ENCODE data around the gene GFY. TPM values are rescaled to one million over a fixed set of nuclear protein-coding genes. Genes with fewer than 3 reads are reported as not detected.
A peak's percentile ranks its signal among the peaks of the same experiment; 100 is the strongest.
"Not testable (repeated sequence)": the region's sequence is repeated elsewhere in the genome, so short reads cannot be mapped to it uniquely, and the experiment has no call there.

GFY gene
- polyA plus RNA-seq, 2 donors, result not detected

DNA sequence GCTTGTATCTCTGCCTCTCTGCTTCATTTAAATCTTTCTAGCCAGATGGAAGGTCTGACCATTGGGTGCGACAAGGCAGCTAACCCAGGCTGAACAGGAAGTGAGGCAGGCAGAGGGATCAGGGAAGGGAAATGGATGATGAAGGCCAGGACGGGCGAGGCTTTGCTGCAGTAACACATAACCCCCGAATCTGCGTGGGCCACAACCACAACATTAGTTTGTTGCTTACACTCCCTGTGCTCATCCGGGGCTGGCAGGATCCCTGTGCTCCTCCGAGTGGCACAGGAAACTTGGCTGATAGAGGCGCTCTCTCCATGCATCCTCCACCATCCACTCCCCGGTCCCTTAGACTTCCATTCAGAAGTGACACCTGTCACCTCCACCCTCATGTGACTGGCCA, 47.7 kb downstream of the GFY start:
- Histone ChIP-seq H3K9me3 (ENCODE audit: control insufficient read depth in 2 of 2, insufficient read depth in 1 of 2, low read depth in 1 of 2, low read length in 1 of 2) (no peaks in the 10 kb centered on the region), H3K4me1 (ENCODE audit: control insufficient read depth in 2 of 2, insufficient read depth in 2 of 2, low read length in 1 of 2) (peaks cover 2 to 16% of the 10 kb centered on the region in 2 donors), H3K4me3 (ENCODE audit: low read depth in 1 of 2, low read length in 2 of 2) (no peak overlapping the region), H3K27ac (ENCODE audit: low read depth in 2 of 2, low read length in 1 of 2) (peak overlapping the region in 1 of 2 donors; percentile 24), H3K36me3 (ENCODE audit: control insufficient read depth in 2 of 2, insufficient read depth in 2 of 2, low read length in 1 of 2) (no peaks in the 10 kb centered on the region), H3K27me3 (ENCODE audit: control insufficient read depth in 1 of 2, insufficient read depth in 2 of 2, low read length in 2 of 2) (no peaks in the 10 kb centered on the region)
- WGBS, 2 donors, result 73 to 74% methylated on average over 9 of the region's 9 CpGs

DNA sequence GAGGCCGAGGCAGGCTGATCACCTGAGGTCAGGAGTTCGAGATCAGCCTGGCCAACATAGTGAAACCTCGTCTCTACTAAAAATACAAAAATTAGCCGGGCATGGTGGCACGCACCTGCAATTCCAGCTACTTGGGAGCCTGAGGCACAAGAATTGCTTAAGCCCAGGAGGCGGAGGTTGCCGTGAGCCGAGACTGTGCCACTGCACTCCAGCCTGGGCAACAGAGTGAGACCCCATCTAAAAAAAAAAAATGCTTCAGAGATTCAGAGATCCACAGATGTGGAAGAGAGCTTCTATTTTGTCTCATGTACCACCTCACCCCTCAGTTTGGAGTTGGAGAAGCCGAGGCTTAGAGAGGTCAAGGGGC, 48.3 kb downstream of the GFY start:
- H3K36me3 ChIP-seq (ENCODE audit: control insufficient read depth in 2 of 2, insufficient read depth in 2 of 2, low read length in 1 of 2); H3K9me3 ChIP-seq (ENCODE audit: control insufficient read depth in 2 of 2, insufficient read depth in 1 of 2, low read depth in 1 of 2, low read length in 1 of 2); H3K27me3 ChIP-seq (ENCODE audit: control insufficient read depth in 1 of 2, insufficient read depth in 2 of 2, low read length in 2 of 2): not testable (repeated sequence)
- WGBS, 2 donors, result 59 to 63% methylated on average over 9 of the region's 9 CpGs
- Histone ChIP-seq H3K27ac (ENCODE audit: low read depth in 2 of 2, low read length in 1 of 2) (peak overlapping the region; percentile 71 to 81), H3K4me1 (ENCODE audit: control insufficient read depth in 2 of 2, insufficient read depth in 2 of 2, low read length in 1 of 2) (peaks cover under 1 to 12% of the 10 kb centered on the region in 2 donors), H3K4me3 (ENCODE audit: low read depth in 1 of 2, low read length in 2 of 2) (peak overlapping the region; percentile 47 to 64)

DNA sequence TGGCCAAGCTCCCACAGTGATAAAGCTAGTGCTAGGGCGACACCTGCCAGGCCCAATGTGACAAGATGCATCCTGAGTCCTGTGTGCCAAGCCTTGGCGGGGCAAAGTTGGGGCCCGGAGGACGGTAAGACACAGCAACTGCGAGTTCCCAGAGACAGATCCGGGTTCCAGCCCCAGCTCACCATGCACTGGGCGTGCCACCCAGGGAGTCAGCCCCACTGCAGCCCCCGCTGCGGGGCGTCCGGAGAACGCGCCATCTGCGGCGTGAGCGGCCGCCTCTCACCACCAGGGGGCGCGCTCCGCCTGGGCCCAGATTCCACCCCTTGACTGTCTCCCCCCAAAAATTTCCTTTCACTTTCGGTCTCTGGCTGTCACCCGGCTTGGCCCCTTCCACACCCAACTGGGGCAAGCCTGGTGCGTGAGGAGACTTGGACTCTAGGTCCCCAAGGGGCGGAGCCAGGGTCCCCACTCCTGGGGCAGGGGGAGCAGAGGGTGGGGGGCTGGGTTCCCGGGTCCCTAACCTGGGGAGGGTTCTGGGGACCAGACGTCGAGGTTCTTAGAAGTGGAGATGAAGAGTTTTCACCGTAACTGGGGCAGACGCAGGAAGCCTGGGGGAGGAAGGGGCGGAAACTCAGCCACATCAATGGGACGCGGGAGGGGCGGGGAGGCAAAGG, 48.8 kb downstream of the GFY start, which contains the start of gene FLT3LG:
Gene FLT3LG (plus strand): TSS at position 348 of the 674 bp plus-strand sequence. CDS start 425 bp downstream, outside the sequence.
- H3K4me3 ChIP-seq (ENCODE audit: low read depth in 1 of 2, low read length in 2 of 2), result peak within 1 kb of the TSS; percentile 47 to 64
- H3K27me3 ChIP-seq (ENCODE audit: control insufficient read depth in 1 of 2, insufficient read depth in 2 of 2, low read length in 2 of 2), result no peaks in the 10 kb centered on the region
- no peaks in the 10 kb centered on the region for H3K9me3 ChIP-seq (ENCODE audit: control insufficient read depth in 2 of 2, insufficient read depth in 1 of 2, low read depth in 1 of 2, low read length in 1 of 2)
- H3K4me1 ChIP-seq (ENCODE audit: control insufficient read depth in 2 of 2, insufficient read depth in 2 of 2, low read length in 1 of 2), result peaks cover 0 to 8% of the 10 kb centered on the region in 2 donors
- no peaks in the 10 kb centered on the region for H3K36me3 ChIP-seq (ENCODE audit: control insufficient read depth in 2 of 2, insufficient read depth in 2 of 2, low read length in 1 of 2)
- peak within 1 kb of the TSS; percentile 71 to 81 for H3K27ac ChIP-seq (ENCODE audit: low read depth in 2 of 2, low read length in 1 of 2)
- 1 to 2% methylated on average over 33 of the region's 33 CpGs for WGBS, 2 donors

DNA sequence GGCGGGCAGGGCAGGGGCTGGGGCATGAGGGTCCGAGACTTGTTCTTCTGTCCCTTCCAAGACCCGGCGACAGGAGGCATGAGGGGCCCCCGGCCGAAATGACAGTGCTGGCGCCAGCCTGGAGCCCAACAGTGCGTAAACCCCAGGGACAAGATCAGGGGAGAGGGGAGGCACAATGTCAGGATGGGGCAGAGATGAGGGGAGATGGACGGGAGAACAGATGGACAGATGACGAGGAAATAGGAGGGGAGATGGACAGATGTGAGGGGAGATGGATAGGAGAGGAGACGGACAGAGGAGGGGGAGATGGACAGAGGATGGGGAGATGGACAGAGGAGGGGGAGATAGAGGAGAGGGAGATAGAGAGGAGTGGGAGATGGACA, 49.3 kb downstream of the GFY start:
- Histone ChIP-seq H3K9me3 (ENCODE audit: control insufficient read depth in 2 of 2, insufficient read depth in 1 of 2, low read depth in 1 of 2, low read length in 1 of 2) (no peaks in the 10 kb centered on the region), H3K4me1 (ENCODE audit: control insufficient read depth in 2 of 2, insufficient read depth in 2 of 2, low read length in 1 of 2) (peaks cover 0 to 8% of the 10 kb centered on the region in 2 donors), H3K36me3 (ENCODE audit: control insufficient read depth in 2 of 2, insufficient read depth in 2 of 2, low read length in 1 of 2) (no peaks in the 10 kb centered on the region), H3K27me3 (ENCODE audit: control insufficient read depth in 1 of 2, insufficient read depth in 2 of 2, low read length in 2 of 2) (no peaks in the 10 kb centered on the region), H3K27ac (ENCODE audit: low read depth in 2 of 2, low read length in 1 of 2) (peak overlapping the region; percentile 71 to 81), H3K4me3 (ENCODE audit: low read depth in 1 of 2, low read length in 2 of 2) (peak overlapping the region; percentile 47 to 64)
- 8 to 11% methylated on average over 11 of the region's 11 CpGs for WGBS, 2 donors

DNA sequence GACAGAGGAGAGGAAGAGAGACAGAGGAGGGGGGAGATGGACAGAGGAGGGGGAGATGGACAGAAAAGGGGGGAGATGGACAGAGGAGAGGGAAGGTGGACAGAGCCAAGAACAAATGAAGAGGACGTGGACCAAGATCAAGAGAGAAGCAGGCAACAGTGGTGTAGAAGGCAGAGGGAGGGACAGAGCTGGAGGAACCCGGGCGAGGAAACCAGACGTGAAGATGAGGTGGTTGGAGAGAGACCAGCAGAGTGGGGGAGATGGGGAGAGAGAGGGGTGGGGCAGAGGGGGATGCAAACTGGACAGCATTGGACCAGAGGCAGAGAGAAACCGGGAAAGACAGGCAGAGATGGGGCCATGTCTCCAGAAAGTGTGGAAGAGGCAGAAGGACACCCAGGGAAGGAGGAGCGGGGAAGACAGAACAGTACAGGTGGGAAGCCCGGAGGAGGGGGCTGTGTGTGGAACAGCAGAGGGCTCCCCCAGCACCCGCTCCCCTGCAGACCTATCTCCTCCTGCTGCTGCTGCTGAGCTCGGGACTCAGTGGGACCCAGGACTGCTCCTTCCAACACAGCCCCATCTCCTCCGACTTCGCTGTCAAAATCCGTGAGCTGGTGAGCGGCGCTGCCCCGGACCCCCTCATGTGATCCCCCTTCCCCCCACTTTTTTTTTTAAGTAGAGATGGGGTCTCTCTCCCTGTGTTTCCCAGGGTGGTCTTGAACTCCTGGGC, 50.2 kb downstream of the GFY start:
- peaks cover 0 to 2% of the 10 kb centered on the region in 2 donors for H3K36me3 ChIP-seq (ENCODE audit: control insufficient read depth in 2 of 2, insufficient read depth in 2 of 2, low read length in 1 of 2)
- H3K9me3 ChIP-seq (ENCODE audit: control insufficient read depth in 2 of 2, insufficient read depth in 1 of 2, low read depth in 1 of 2, low read length in 1 of 2), result no peaks in the 10 kb centered on the region
- peak overlapping the region; percentile 61 to 81 for H3K27ac ChIP-seq (ENCODE audit: low read depth in 2 of 2, low read length in 1 of 2)
- 63 to 67% methylated on average over 13 to 15 of the region's 15 CpGs for WGBS, 2 donors
- H3K4me3 ChIP-seq (ENCODE audit: low read depth in 1 of 2, low read length in 2 of 2), result peak overlapping the region in 1 of 2 donors; percentile 14
- H3K27me3 ChIP-seq (ENCODE audit: control insufficient read depth in 1 of 2, insufficient read depth in 2 of 2, low read length in 2 of 2), result no peaks in the 10 kb centered on the region
- peaks cover 0 to 5% of the 10 kb centered on the region in 2 donors for H3K4me1 ChIP-seq (ENCODE audit: control insufficient read depth in 2 of 2, insufficient read depth in 2 of 2, low read length in 1 of 2)

DNA sequence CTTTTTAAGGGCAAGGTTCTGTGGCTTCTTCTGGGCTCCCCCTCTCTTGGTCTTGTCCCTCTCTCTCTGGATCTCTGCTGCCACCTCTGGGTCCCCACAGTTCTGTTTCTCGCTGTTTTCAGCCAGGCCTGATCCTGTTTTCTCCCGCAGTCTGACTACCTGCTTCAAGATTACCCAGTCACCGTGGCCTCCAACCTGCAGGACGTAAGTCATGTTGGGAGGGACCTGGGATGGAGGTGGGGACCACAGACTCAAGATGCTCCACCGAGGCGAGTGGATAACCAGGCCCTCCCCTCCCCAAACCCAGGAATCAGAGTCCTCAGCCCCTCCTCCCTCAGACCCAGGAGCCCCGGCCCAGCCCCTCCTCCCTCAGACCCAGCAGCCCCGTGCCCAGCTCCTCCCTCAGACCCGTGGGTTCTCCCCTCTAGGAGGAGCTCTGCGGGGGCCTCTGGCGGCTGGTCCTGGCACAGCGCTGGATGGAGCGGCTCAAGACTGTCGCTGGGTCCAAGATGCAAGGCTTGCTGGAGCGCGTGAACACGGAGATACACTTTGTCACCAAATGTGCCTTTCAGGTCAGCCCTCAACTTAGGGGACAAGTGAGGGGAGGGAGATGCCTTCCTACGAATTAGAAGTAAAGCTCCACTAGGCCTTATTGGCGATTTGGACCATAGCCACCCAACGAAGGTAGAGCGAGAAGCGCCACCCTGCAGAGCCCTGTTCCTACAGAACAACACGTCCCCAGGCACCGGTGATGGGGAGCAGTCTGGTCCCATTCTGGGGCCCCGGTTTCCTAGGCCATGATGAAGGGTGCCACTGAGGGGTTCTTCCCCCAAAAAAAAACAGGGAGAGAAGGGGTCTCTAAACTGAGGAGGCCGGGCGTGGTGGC, 51.0 kb downstream of the GFY start:
- no peak overlapping the region for H3K4me3 ChIP-seq (ENCODE audit: low read depth in 1 of 2, low read length in 2 of 2)
- peaks cover 0 to 3% of the 10 kb centered on the region in 2 donors for H3K36me3 ChIP-seq (ENCODE audit: control insufficient read depth in 2 of 2, insufficient read depth in 2 of 2, low read length in 1 of 2)
- WGBS, 2 donors, result 59 to 62% methylated on average over 27 of the region's 27 CpGs
- no peaks in the 10 kb centered on the region for H3K9me3 ChIP-seq (ENCODE audit: control insufficient read depth in 2 of 2, insufficient read depth in 1 of 2, low read depth in 1 of 2, low read length in 1 of 2)
- no peaks in the 10 kb centered on the region for H3K27me3 ChIP-seq (ENCODE audit: control insufficient read depth in 1 of 2, insufficient read depth in 2 of 2, low read length in 2 of 2)
- H3K27ac ChIP-seq (ENCODE audit: low read depth in 2 of 2, low read length in 1 of 2), result no peak overlapping the region
- peaks cover 0 to 5% of the 10 kb centered on the region in 2 donors for H3K4me1 ChIP-seq (ENCODE audit: control insufficient read depth in 2 of 2, insufficient read depth in 2 of 2, low read length in 1 of 2)

Other genes with a start within 250 kb of the GFY start
- 1 to 10 TPM in 1 of 2 donors, under 1 TPM in 1; 0.79 to 1.2 TPM for gene SLC6A16, start 100.2 kb upstream of the GFY start, polyA plus RNA-seq
- 1 to 10 TPM; 2.5 to 3.1 TPM for gene CD37, start 90.0 kb upstream of the GFY start, polyA plus RNA-seq
- 1 to 10 TPM; 6.0 to 8.3 TPM for gene TEAD2, start 63.0 kb upstream of the GFY start, polyA plus RNA-seq
- under 1 TPM in 1 of 2 donors, not detected in 1; 0.07 TPM for gene DKKL1, start 61.5 kb upstream of the GFY start, polyA plus RNA-seq
- gene KASH5, start 37.1 kb upstream of the GFY start, polyA plus RNA-seq, result not detected
- gene PTH2, start 1.9 kb upstream of the GFY start, polyA plus RNA-seq, result not detected
- gene SLC17A7, start 16.1 kb downstream of the GFY start, polyA plus RNA-seq, result under 1 TPM; 0.28 to 0.29 TPM
- 10 to 100 TPM; 63.5 to 65.3 TPM for gene PIH1D1, start 26.4 kb downstream of the GFY start, polyA plus RNA-seq
- gene ALDH16A1, start 27.8 kb downstream of the GFY start, polyA plus RNA-seq, result 10 to 100 TPM; 29.4 to 29.9 TPM
- 1 to 10 TPM; 7.2 to 9.5 TPM for gene FLT3LG, start 48.8 kb downstream of the GFY start, polyA plus RNA-seq
- 1,000 to 10,000 TPM; 1,631 to 2,695 TPM for gene RPL13A, start 62.2 kb downstream of the GFY start, polyA plus RNA-seq
- 1,000 to 10,000 TPM; 3,079 to 3,912 TPM for gene RPS11, start 71.0 kb downstream of the GFY start, polyA plus RNA-seq
- gene FCGRT, start 87.3 kb downstream of the GFY start, polyA plus RNA-seq, result 10 to 100 TPM; 27.7 to 36.9 TPM
- gene RCN3, start 102.6 kb downstream of the GFY start, polyA plus RNA-seq, result 1 to 10 TPM; 4.2 to 7.8 TPM
- gene NOSIP, start 155.2 kb downstream of the GFY start, polyA plus RNA-seq, result 10 to 100 TPM; 57.9 to 61.8 TPM
- 10 to 100 TPM; 10.1 to 12.7 TPM for gene PRRG2, start 155.9 kb downstream of the GFY start, polyA plus RNA-seq
- gene PRR12, start 165.8 kb downstream of the GFY start, polyA plus RNA-seq, result 10 to 100 TPM in 1 of 2 donors, 1 to 10 TPM in 1; 4.8 to 11.2 TPM
- gene RRAS, start 214.8 kb downstream of the GFY start, polyA plus RNA-seq, result 10 to 100 TPM; 45.1 to 46.0 TPM
- gene SCAF1, start 216.8 kb downstream of the GFY start, polyA plus RNA-seq, result 10 to 100 TPM; 16.9 to 26.7 TPM
- 10 to 100 TPM; 49.2 to 75.0 TPM for gene IRF3, start 240.5 kb downstream of the GFY start, polyA plus RNA-seq
- gene BCL2L12, start 240.5 kb downstream of the GFY start, polyA plus RNA-seq, result 10 to 100 TPM in 1 of 2 donors, 1 to 10 TPM in 1; 10.0 to 21.4 TPM

Measured in esophagus (tissue), 2 donors.